ENCODE measurements around the gene POGLUT2.

GRCh38 chr13:102814793-102815192 is 16.0 kb upstream of the POGLUT2 start:
- TF ChIP-seq POLR2A (IDR thresholded peaks at IDR 0.05) = no peak
- no peak for TF ChIP-seq CTCF (IDR thresholded peaks at IDR 0.05)

Data from body of pancreas (tissue), 4 donors.